HUES64 (cell line): ENCODE data around the gene MDGA2.
"Not testable (repeated sequence)": the region's sequence is repeated elsewhere in the genome, so short reads cannot be mapped to it uniquely, and the experiment has no call there.

Experiments
- H3K27ac ChIP-seq: 2 replicates; pipeline ENCODE4 v1.7.0; 2013; ENCODE audit warnings: low read depth, low read length, inconsistent platforms
- H3K27me3 ChIP-seq: 2 replicates; pipeline ENCODE4 v1.6.1; 2013; ENCODE audit warnings: mild to moderate bottlenecking, low read length; ENCODE audit not compliant: insufficient read depth
- H3K36me3 ChIP-seq: 2 replicates; pipeline ENCODE4 v1.6.1; 2013; ENCODE audit warnings: mild to moderate bottlenecking, low read length; ENCODE audit not compliant: insufficient read depth
- H3K4me1 ChIP-seq: 2 replicates; pipeline ENCODE4 v1.6.1; 2013; ENCODE audit warnings: mild to moderate bottlenecking, low read length, moderate library complexity; ENCODE audit not compliant: insufficient read depth
- H3K4me3 ChIP-seq: 2 replicates; pipeline ENCODE4 v1.5.1; 2013; ENCODE audit warnings: mild to moderate bottlenecking, low read length, moderate library complexity
- H3K9ac ChIP-seq: 2 replicates; pipeline ENCODE4 v1.6.1; 2013; ENCODE audit warnings: mild to moderate bottlenecking, low read depth, low read length
- H3K9me3 ChIP-seq: 2 replicates; pipeline ENCODE4 v1.6.1; 2013; ENCODE audit warnings: low read depth, low read length; ENCODE audit not compliant: insufficient read depth
- WGBS: fragments of 150-250, 120-280 bp; methylation state at CpG from one replicate; pipeline ENCODE4 v1.1.7; 2013; ENCODE audit warnings: missing lambda C conversion rate; 5-methylcytosine and 5-hydroxymethylcytosine counted together

Gene MDGA2

GRCh38 chr14:47332106-47332505 is 343.3 kb downstream of the MDGA2 start:
- Histone ChIP-seq H3K4me1 (no peaks in the 10 kb centered on the region), H3K27me3 (no peaks in the 10 kb centered on the region), H3K36me3 (no peaks in the 10 kb centered on the region), H3K9me3 (no peaks in the 10 kb centered on the region), H3K9ac (no peak overlapping the region), H3K27ac (no peak overlapping the region), H3K4me3 (no peak overlapping the region)

DNA sequence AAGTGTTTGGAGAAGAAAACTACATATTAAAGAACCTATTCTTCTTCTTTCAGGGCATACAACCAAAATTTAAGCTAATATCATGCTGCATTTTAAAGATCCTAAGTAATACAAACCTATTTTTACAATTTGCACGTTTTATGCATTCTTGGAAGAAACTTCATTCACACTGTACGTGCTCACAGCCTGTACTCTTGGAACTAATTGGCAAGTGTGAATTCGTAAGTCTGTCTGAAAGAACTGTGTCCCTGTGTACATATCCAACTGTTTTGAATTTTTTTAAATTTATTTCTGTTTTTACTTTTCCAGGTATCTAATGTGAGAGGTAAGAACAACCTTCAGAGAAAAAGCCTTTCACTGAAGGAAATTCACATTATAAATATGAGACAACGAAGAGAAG is 347.0 kb downstream of the MDGA2 start:
- no peak overlapping the region for H3K9ac ChIP-seq
- no peaks in the 10 kb centered on the region for H3K9me3 ChIP-seq
- no peak overlapping the region for H3K4me3 ChIP-seq
- 94% methylated on average over 4 of the region's 4 CpGs for WGBS
- H3K36me3 ChIP-seq, result no peaks in the 10 kb centered on the region
- no peak overlapping the region for H3K27ac ChIP-seq
- H3K4me1 ChIP-seq, result no peaks in the 10 kb centered on the region
- no peaks in the 10 kb centered on the region for H3K27me3 ChIP-seq

DNA sequence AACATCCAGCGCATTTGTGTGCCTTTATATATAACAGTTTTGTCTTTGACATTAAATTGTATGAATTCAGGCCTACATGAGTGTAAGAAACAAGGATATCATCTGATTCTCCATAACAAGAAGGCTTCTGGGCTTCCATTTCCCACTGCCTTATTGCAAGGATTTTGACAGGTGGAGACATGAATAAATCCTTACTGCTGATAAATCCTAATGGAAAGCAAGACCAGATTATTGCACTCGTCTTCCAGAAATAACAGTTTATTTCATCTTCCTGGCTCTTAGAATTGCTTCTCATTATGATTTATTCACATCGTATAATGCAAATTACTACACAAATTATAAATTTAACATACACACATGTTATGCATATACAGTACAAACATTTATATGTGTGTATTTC is 348.1 kb downstream of the MDGA2 start:
- 95% methylated on average over 3 of the region's 3 CpGs for WGBS
- Histone ChIP-seq H3K4me1 (no peaks in the 10 kb centered on the region), H3K9me3 (no peaks in the 10 kb centered on the region), H3K27ac (no peak overlapping the region), H3K9ac (no peak overlapping the region), H3K27me3 (no peaks in the 10 kb centered on the region), H3K4me3 (no peak overlapping the region), H3K36me3 (no peaks in the 10 kb centered on the region)

- Histone ChIP-seq H3K27me3 (no peaks in the 10 kb centered on the region), H3K27ac (no peak overlapping the region), H3K9ac (no peak overlapping the region), H3K9me3 (no peaks in the 10 kb centered on the region), H3K4me3 (no peak overlapping the region), H3K36me3 (no peaks in the 10 kb centered on the region), H3K4me1 (0 out of 2 replicates have a peak, but pooled peaks cover 6% of the 10 kb centered on the region)
- 100% methylated on average over 2 of the region's 2 CpGs for WGBS
Measured at GRCh38 chr14:47322751-47323150, 352.7 kb downstream of the MDGA2 start.

DNA sequence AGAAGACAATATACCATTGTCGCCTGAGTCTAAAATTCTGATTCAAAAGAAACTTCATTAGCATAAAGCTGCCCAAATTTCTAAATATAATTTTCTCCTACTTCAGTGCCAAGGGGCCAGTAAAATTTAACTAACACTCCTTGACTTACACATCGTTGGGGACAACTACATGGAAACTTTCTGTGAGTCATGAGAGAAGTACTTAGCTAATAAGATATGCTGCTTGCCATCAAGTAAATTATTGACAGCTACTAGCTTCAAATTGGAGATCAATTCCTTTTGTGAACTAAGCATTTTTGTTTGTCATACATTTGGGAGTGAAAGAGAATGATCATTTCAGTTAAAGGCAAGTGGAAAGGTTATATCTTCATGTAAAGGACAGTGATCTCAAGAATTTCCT is 373.3 kb downstream of the MDGA2 start:
- H3K27me3 ChIP-seq, result no peaks in the 10 kb centered on the region
- H3K9ac ChIP-seq, result no peak overlapping the region
- H3K4me3 ChIP-seq, result no peak overlapping the region
- no peak overlapping the region for H3K27ac ChIP-seq
- no peaks in the 10 kb centered on the region for H3K9me3 ChIP-seq
- no peaks in the 10 kb centered on the region for H3K36me3 ChIP-seq
- no peaks in the 10 kb centered on the region for H3K4me1 ChIP-seq
- WGBS, result 92% methylated on average over 2 of the region's 2 CpGs

DNA sequence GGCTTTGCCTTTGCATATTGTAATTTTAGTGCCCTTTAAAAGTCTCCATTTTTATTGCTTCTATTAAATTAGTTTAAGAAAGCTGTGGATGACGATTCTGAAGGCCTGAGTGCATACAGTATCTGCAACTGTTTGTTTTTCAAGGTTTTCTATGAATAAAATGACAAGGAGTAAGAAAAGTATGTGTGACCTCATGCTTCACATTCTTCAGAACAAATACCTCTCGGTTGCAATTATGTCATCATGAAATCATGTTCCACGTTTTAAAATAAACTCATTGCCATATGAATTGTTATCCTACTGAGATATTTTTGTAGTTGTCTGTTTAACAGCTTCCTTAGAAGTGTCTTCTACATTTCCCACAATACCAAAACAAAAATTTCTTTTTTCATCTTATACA is 374.6 kb downstream of the MDGA2 start:
- Histone ChIP-seq H3K27me3 (no peaks in the 10 kb centered on the region), H3K9me3 (no peaks in the 10 kb centered on the region), H3K27ac (no peak overlapping the region), H3K36me3 (no peaks in the 10 kb centered on the region), H3K4me3 (no peak overlapping the region), H3K9ac (no peak overlapping the region), H3K4me1 (no peaks in the 10 kb centered on the region)
- 66% methylated on average over 3 of the region's 3 CpGs for WGBS

GRCh38 chr14:47297374-47297773 is 378.0 kb downstream of the MDGA2 start:
- H3K4me1 ChIP-seq, result no peaks in the 10 kb centered on the region
- no peak overlapping the region for H3K9ac ChIP-seq
- no peaks in the 10 kb centered on the region for H3K36me3 ChIP-seq
- 100% methylated on average over 1 of the region's 1 CpG for WGBS
- H3K9me3 ChIP-seq, result no peaks in the 10 kb centered on the region
- no peak overlapping the region for H3K27ac ChIP-seq
- H3K27me3 ChIP-seq, result no peaks in the 10 kb centered on the region
- H3K4me3 ChIP-seq, result no peak overlapping the region

GRCh38 chr14:47284283-47284682 is 391.1 kb downstream of the MDGA2 start:
- 93% methylated on average over 1 of the region's 1 CpG for WGBS
- no peaks in the 10 kb centered on the region for H3K9me3 ChIP-seq

GRCh38 chr14:47281761-47282160 is 393.6 kb downstream of the MDGA2 start:
- H3K9ac ChIP-seq, H3K4me1 ChIP-seq, H3K9me3 ChIP-seq, H3K36me3 ChIP-seq, H3K27me3 ChIP-seq, H3K27ac ChIP-seq, H3K4me3 ChIP-seq: not testable (repeated sequence)
- 98% methylated on average over 14 of the region's 16 CpGs for WGBS

More at GRCh38 chr14:47284283-47284682, 391.1 kb downstream of the MDGA2 start:
- H3K9ac ChIP-seq, result no peak overlapping the region
- no peaks in the 10 kb centered on the region for H3K36me3 ChIP-seq
- no peak overlapping the region for H3K4me3 ChIP-seq
- no peak overlapping the region for H3K27ac ChIP-seq
- H3K4me1 ChIP-seq, result no peaks in the 10 kb centered on the region
- H3K27me3 ChIP-seq, result no peaks in the 10 kb centered on the region

DNA sequence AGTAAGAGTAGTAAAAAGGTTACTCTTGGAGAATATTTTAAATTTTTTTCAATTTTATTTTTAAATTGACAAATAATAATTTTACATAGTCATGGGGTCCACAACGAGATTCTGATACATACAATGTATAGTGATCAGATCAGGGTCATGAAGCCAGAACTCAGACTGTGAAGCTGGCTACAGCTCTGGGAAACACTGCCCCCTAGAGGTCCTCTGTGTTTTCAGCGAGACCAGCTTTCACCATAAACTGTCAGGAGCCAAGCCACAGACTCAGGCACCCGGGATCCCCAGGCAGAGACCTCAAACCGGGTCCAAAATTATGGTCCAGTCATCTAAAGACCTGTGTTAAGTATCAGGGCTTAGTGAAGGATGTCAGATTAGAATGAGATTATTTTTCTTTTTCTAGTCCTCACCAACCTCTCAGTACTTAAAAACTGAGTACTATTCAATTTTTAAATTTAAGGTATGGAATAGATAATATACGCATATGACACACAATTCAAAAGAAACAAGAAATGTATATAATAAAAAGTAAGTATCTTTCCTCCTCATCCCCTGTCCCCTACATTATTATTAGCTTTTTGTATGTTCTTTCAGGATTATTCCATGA is 397.1 kb downstream of the MDGA2 start:
- no peak overlapping the region for H3K4me3 ChIP-seq
- WGBS, result 44% methylated on average over 4 of the region's 5 CpGs
- H3K27me3 ChIP-seq, result no peaks in the 10 kb centered on the region
- no peaks in the 10 kb centered on the region for H3K36me3 ChIP-seq
- H3K4me1 ChIP-seq, result peaks cover 7% of the 10 kb centered on the region
- no peak overlapping the region for H3K9ac ChIP-seq
- no peaks in the 10 kb centered on the region for H3K9me3 ChIP-seq
- H3K27ac ChIP-seq, result no peak overlapping the region

GRCh38 chr14:47277703-47278102 is 397.7 kb downstream of the MDGA2 start:
- H3K27ac ChIP-seq, result no peak overlapping the region
- no peaks in the 10 kb centered on the region for H3K36me3 ChIP-seq
- H3K27me3 ChIP-seq, result no peaks in the 10 kb centered on the region
- WGBS, result 88% methylated on average over 1 of the region's 1 CpG
- no peak overlapping the region for H3K9ac ChIP-seq
- no peak overlapping the region for H3K4me3 ChIP-seq
- H3K9me3 ChIP-seq, result no peaks in the 10 kb centered on the region
- peaks cover 7% of the 10 kb centered on the region for H3K4me1 ChIP-seq

- no peaks in the 10 kb centered on the region for H3K27me3 ChIP-seq
- WGBS, result 77% methylated on average over 3 of the region's 3 CpGs
- no peaks in the 10 kb centered on the region for H3K36me3 ChIP-seq
- no peaks in the 10 kb centered on the region for H3K9me3 ChIP-seq
- H3K4me1 ChIP-seq, result peaks cover 7% of the 10 kb centered on the region
- no peak overlapping the region for H3K9ac ChIP-seq
- H3K27ac ChIP-seq, result no peak overlapping the region
- no peak overlapping the region for H3K4me3 ChIP-seq
Measured at GRCh38 chr14:47276931-47277330, 398.5 kb downstream of the MDGA2 start.
